SHP77 (cell line): ENCODE data around the gene GJA5.
A peak's percentile ranks its signal among the peaks of the same experiment; 100 is the strongest.

Experiments
- DNase-seq, 2 experiments: peaks; one replicate each; lab custom pipeline; 2025; lab: John Stamatoyannopoulos, UW

The GJA5 gene

DNA sequence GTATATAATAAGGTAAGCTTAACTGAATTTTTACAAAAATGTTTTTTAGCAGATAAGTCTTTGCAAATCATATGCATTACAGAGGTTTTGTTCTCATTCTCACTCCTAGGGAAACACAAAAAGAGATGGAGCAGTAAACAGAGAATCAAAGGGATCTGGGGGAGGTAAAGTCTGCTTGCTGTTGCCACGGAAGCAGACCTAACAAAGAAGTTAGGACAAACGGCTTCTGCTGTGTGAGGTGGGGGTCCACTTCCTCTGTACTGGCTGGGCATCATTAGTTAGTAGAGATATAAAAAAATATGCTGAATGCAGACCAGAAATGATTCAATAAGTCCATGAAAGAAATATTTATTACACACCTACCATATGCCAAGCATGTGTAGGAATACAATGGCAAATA, 34.2 kb downstream of the GJA5 start:
- no peak for DNase-seq

DNA sequence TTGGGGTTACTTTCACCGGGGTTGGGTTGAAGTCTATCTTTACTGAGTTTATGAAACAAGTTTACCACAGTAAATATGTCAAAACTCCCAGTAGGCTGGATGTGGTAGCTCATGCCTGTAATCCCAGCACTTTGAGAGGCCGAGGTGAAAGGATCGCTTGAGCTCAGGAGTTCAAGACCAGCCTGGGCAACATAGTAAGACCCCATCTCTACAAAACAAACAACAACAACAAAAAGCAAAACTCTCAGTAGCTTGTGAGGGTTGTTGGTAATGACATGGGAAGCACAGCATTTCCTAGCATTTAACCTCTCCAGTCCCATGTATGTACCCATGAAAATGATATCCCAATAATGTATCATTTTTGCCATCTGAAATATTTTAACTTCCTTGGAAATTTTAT, 34.7 kb downstream of the GJA5 start:
- no peak for DNase-seq

GRCh38 chr1:147723691-147724323, 36.6 kb downstream of the GJA5 start:
- DNase-seq: peak; percentile 31 to 41

DNA sequence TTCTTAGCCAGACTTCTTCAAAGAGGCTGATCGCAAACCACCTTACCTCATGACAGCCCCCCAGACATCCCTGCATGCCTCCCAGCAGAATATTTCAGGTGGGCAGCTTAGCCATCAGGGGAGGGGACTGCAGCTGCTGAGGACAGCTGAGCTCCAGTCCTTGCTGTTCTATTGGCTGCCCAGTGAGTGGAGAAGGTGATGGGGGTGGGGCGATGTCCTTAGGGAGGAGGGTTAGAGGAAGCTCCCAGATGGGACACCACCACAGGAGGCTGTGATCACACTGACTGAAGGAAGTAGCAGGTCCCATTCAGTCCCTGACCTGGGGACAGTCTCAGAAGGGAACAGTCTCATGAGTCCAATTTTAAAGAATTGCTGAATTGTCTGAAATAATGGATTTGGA, 38.3 kb downstream of the GJA5 start:
- no peak for DNase-seq

- no peak for DNase-seq
These were observed 38.7 kb downstream of the GJA5 start for GRCh38 chr1:147721716-147722115.

DNA sequence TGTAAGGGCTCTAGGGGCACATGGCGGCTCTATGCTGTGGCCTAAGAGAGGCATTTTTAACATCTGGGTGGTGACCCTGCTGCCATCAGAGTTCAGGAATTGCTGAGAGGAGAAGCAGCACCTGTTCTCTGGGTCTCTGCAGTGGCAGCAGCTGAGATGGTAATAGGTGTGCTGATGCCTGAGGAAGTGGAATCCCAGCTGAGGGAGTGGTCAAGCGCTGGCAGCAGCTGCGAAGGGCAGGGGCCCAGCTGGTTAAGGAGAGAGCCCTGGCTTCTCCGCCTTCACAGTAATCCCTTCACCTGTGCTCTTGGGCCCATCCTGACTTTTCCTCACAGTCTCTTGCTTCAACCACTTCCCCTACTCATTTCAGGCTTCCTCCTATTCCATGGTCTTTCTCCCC, 39.8 kb downstream of the GJA5 start:
- peak in 1 of 2 experiments; percentile 48 for DNase-seq

- DNase-seq: no peak
These were observed 40.6 kb downstream of the GJA5 start for GRCh38 chr1:147719711-147720225.

GRCh38 chr1:147719029-147719698, 41.2 kb downstream of the GJA5 start:
- peak; percentile 39 to 43 for DNase-seq

GRCh38 chr1:147717706-147718097, 42.7 kb downstream of the GJA5 start:
- DNase-seq: no peak

DNA sequence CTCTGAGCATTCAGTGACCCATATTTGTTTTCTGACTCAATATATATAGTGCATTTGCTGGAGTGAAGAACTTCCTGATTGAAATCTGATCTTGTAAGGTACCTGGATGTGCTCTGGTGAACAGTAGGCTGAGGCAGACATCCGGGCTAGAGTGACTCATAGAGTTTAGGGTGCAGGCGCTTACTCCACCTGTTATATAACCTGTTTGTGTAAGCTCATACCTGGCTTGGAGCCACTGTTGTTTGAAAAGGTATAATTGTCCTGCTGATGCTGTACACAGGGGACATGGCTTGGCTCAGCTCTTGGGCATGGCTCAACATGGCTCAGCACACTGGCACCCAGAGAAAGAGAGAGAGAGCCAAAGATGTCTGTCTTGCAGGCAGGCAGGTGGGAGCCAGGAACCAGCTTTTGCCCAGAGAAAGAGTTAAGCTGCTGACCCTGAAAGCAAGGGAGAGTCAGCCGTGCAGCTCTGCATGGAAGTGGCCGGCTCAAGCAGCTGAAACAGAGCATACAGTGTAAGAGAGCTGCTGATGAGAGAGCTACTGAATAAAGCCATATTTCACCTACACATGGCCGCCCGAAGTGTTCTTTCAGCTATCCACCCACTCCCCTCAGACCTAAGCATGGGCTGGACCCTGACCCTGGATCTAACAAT, 43.2 kb downstream of the GJA5 start:
- no peak for DNase-seq

DNA sequence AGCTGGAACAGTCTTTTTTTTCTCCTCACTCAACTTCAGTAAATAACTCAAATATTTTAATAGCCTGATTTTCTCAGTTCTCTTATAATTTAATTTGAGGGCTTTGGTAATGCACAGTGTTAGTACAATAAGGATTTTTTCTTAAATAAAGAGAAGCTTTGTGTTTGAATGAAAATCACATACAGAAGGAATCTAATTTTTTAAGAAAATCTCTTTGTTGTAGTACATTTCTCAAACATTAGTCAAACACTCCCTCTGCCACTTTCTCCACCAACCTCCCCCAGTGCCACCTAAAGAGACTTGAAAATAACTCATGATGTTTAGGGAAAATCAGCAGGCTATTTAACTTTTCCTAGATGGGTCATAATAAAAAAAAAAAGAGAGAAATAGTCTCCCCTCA, 47.8 kb downstream of the GJA5 start:
- DNase-seq: no peak
